H1 (cell line): Measurements from ENCODE around the gene WDR64. TPM values are rescaled to one million over a fixed set of nuclear protein-coding genes. Genes with fewer than 3 reads are reported as not detected.

Experiments used
- CTCF ChIA-PET: fragments of 300-600 bp; sonication (Branson Sonifier 250); formaldehyde crosslinking; loops from one replicate; lab custom pipeline; 2021; ENCODE audit not compliant: partially characterized antibody; lab: Charles Lee
- POLR2A ChIA-PET: fragments of 300-600 bp; sonication (Branson Sonifier 250); formaldehyde crosslinking; loops from one replicate; lab custom pipeline; 2021; ENCODE audit warnings: inconsistent platforms; ENCODE audit not compliant: partially characterized antibody; lab: Charles Lee
- DNase-seq, 2 experiments: peaks; one replicate each; pipeline versions ENCODE4 v3.0.0 to v3.0.0-alpha.2; 2010 to 2022; ENCODE audit warnings: low spot score in 2 of 2, low read depth in 1 of 2, mixed read lengths in 1 of 2
- FAIRE-seq: peaks from 2 replicates; lab custom pipeline; 2011; peaks lifted over from hg19 to GRCh38; lab: Jason Lieb, UNC
- H2AFZ ChIP-seq: 2 replicates; pipeline ENCODE4 v1.8.1; 2012; ENCODE audit warnings: low read length, inconsistent platforms
- H2AK5ac ChIP-seq: 2 replicates; pipeline ENCODE4 v1.6.1; 2013; ENCODE audit warnings: low read depth, low read length
- H2BK120ac ChIP-seq: replicated peaks from 2 replicates; pipeline ENCODE3; 2013; ENCODE audit warnings: low read depth, low read length, inconsistent platforms
- H2BK12ac ChIP-seq: 2 replicates; pipeline ENCODE4 v1.6.1; 2013; ENCODE audit warnings: low read depth, low read length
- H2BK15ac ChIP-seq: 2 replicates; pipeline ENCODE4 v1.6.1; 2013; ENCODE audit warnings: low read length
- H2BK20ac ChIP-seq: 2 replicates; pipeline ENCODE4 v1.6.1; 2013; ENCODE audit warnings: low read length
- H2BK5ac ChIP-seq: 2 replicates; pipeline ENCODE4 v1.6.1; 2013; ENCODE audit warnings: low read depth, low read length
- H3K14ac ChIP-seq: 2 replicates; pipeline ENCODE4 v1.6.1; 2013; ENCODE audit warnings: inconsistent platforms; ENCODE audit not compliant: insufficient read length
- H3K18ac ChIP-seq: 2 replicates; pipeline ENCODE4 v1.6.1; 2013; ENCODE audit warnings: low read length; ENCODE audit errors: extremely low read depth
- H3K23ac ChIP-seq: 2 replicates; pipeline ENCODE4 v1.6.1; 2013; ENCODE audit warnings: inconsistent platforms; ENCODE audit not compliant: insufficient read length
- H3K23me2 ChIP-seq: 2 replicates; pipeline ENCODE4 v1.6.1; 2013; ENCODE audit warnings: low read depth, low read length
- H3K27ac ChIP-seq: 2 replicates; pipeline ENCODE4 v1.6.1; 2011; ENCODE audit warnings: low read depth, low read length, inconsistent platforms
- H3K27me3 ChIP-seq, 4 experiments: replicated peaks in 1 of 4; 1 replicate in 1 of 4; 2 replicates in 3 of 4; pipeline versions ENCODE4 v1.6.1 to v1.8.1; 2011 to 2013; ENCODE audit warnings: low read length in 3 of 4, mild to moderate bottlenecking in 3 of 4, inconsistent platforms in 2 of 4, mixed read lengths in 2 of 4, moderate library complexity in 1 of 4; ENCODE audit not compliant: control insufficient read depth in 3 of 4, insufficient read depth in 3 of 4; ENCODE audit errors: extremely low read depth in 1 of 4
- H3K36me3 ChIP-seq, 4 experiments: 2 replicates each; pipeline versions ENCODE4 v1.6.1 to v1.8.1; 2011 to 2013; ENCODE audit warnings: mild to moderate bottlenecking in 4 of 4, low read length in 3 of 4, moderate library complexity in 2 of 4, control low read depth in 1 of 4, inconsistent platforms in 1 of 4; ENCODE audit not compliant: insufficient read depth in 4 of 4, control insufficient read depth in 2 of 4
- H3K4ac ChIP-seq: replicated peaks from 2 replicates; pipeline ENCODE3; 2013; ENCODE audit warnings: low read length, low read depth, mixed read lengths, inconsistent platforms; ENCODE audit not compliant: insufficient read length
- H3K4me1 ChIP-seq, 4 experiments: replicated peaks in 1 of 4; 1 replicate in 1 of 4; 2 replicates in 3 of 4; pipeline versions ENCODE4 v1.6.1 to v1.8.1; 2011 to 2013; ENCODE audit warnings: low read length in 3 of 4, inconsistent platforms in 2 of 4, mixed read lengths in 1 of 4; ENCODE audit not compliant: insufficient read depth in 4 of 4, control insufficient read depth in 3 of 4
- H3K4me2 ChIP-seq, 2 experiments: 2 replicates each; pipeline versions ENCODE4 v1.6.1 to v1.8.1; 2011 to 2013; ENCODE audit warnings: low read depth in 2 of 2, low read length in 2 of 2, control low read depth in 1 of 2, inconsistent platforms in 1 of 2, mild to moderate bottlenecking in 1 of 2; ENCODE audit not compliant: insufficient read depth in 1 of 2
- H3K4me3 ChIP-seq, 4 experiments: fragments of 200-600, 300-600 bp in 1 of 4; sonication (generic), shearing (Covaris generic), sonication (Bioruptor Twin) in 1 of 4; 2 replicates each; pipeline versions ENCODE4 v1.5.1 to v1.8.1; 2011 to 2016; ENCODE audit warnings: low read length in 4 of 4, low read depth in 3 of 4, control low read depth in 2 of 4, inconsistent platforms in 2 of 4, mild to moderate bottlenecking in 2 of 4, mixed read lengths in 1 of 4, moderate library complexity in 1 of 4; ENCODE audit not compliant: insufficient read depth in 2 of 4; ENCODE audit errors: extremely low read depth in 1 of 4
- H3K56ac ChIP-seq: replicated peaks from 2 replicates; pipeline ENCODE3; 2013; ENCODE audit warnings: low read depth, mild to moderate bottlenecking, mixed read lengths, low read length, inconsistent platforms; ENCODE audit not compliant: insufficient read length
- H3K79me1 ChIP-seq: 2 replicates; pipeline ENCODE4 v1.6.1; 2013; ENCODE audit warnings: low read depth, low read length, control low read depth
- H3K79me2 ChIP-seq, 2 experiments: 2 replicates each; pipeline versions ENCODE4 v1.6.1 to v1.8.1; 2012 to 2013; ENCODE audit warnings: low read length in 2 of 2, mild to moderate bottlenecking in 2 of 2, inconsistent platforms in 1 of 2; ENCODE audit not compliant: insufficient read depth in 2 of 2, control insufficient read depth in 1 of 2
- H3K9ac ChIP-seq, 4 experiments: replicated peaks in 1 of 4; 1 replicate in 1 of 4; 2 replicates in 3 of 4; pipeline versions ENCODE4 v1.6.1 to v1.8.1; 2011 to 2013; ENCODE audit warnings: low read depth in 3 of 4, low read length in 3 of 4, control low read depth in 2 of 4, mild to moderate bottlenecking in 2 of 4, moderate library complexity in 2 of 4, inconsistent platforms in 1 of 4; ENCODE audit errors: extremely low read depth in 1 of 4
- H3K9me3 ChIP-seq, 2 experiments: 2 replicates each; pipeline versions ENCODE4 v1.6.1 to v1.8.1; 2012 to 2013; ENCODE audit warnings: mild to moderate bottlenecking in 2 of 2, moderate library complexity in 2 of 2, control low read depth in 1 of 2, inconsistent platforms in 1 of 2, low read depth in 1 of 2, low read length in 1 of 2, mixed read lengths in 1 of 2; ENCODE audit not compliant: insufficient read depth in 2 of 2
- H4K20me1 ChIP-seq, 2 experiments: replicated peaks in 1 of 2; 2 replicates each; pipeline versions ENCODE3 to v1.8.1; 2011 to 2013; ENCODE audit warnings: inconsistent platforms in 2 of 2, low read length in 2 of 2, mild to moderate bottlenecking in 1 of 2; ENCODE audit not compliant: insufficient read depth in 2 of 2, control insufficient read depth in 1 of 2
- H4K5ac ChIP-seq: 2 replicates; pipeline ENCODE4 v1.6.1; 2013; ENCODE audit warnings: low read length, low read depth, mixed read lengths, inconsistent platforms; ENCODE audit not compliant: insufficient read length
- H4K8ac ChIP-seq: 2 replicates; pipeline ENCODE4 v1.8.0; 2013; ENCODE audit warnings: mild to moderate bottlenecking, moderate library complexity, low read length, inconsistent platforms; ENCODE audit not compliant: insufficient read depth; ENCODE audit errors: extremely low read depth
- H4K91ac ChIP-seq: replicated peaks from 2 replicates; pipeline ENCODE3; 2013; ENCODE audit warnings: low read length, mixed read lengths, inconsistent platforms; ENCODE audit not compliant: insufficient read length
- EZH2 ChIP-seq: fragments of 200-600 bp; sonication (generic); IDR thresholded peaks from 2 replicates; pipeline ENCODE4 v1.7.1; 2012; ENCODE audit warnings: low read depth, mild to moderate bottlenecking, moderate library complexity, low read length, inconsistent platforms; ENCODE audit not compliant: severe bottlenecking
- GABPA ChIP-seq: IDR thresholded peaks from 2 replicates; pipeline ENCODE4 v1.6.1; 2011; ENCODE audit warnings: mild to moderate bottlenecking, low read length, moderate library complexity, borderline replicate concordance; ENCODE audit not compliant: insufficient read depth
- SP4 ChIP-seq: IDR thresholded peaks from 2 replicates; pipeline ENCODE4 v1.6.1; 2012; ENCODE audit warnings: low read length, inconsistent platforms
- WGBS, 2 experiments: shearing (Covaris generic) in 1 of 2; methylation state at CpG; one replicate each; pipeline versions ENCODE4 v1.1.6 to v1.1.7; 2013 to 2015; ENCODE audit warnings: low lambda C conversion rate in 2 of 2, mixed read lengths in 2 of 2, inconsistent platforms in 1 of 2, low coverage in 1 of 2, missing lambda C conversion rate in 1 of 2; ENCODE audit not compliant: insufficient replicate concordance in 2 of 2, insufficient coverage in 1 of 2, insufficient read length in 1 of 2; ENCODE audit errors: extremely low coverage in 1 of 2, missing lambda C conversion rate in 1 of 2; 5-methylcytosine and 5-hydroxymethylcytosine counted together
- polyA plus RNA-seq, 7 experiments: library from polyadenylated mRNA; depleted of rRNA in 3 of 7; stranded (reverse) in 5 of 7; unstranded in 2 of 7; fragments of >200 nt in 5 of 7; fragments of 200-250 nt in 2 of 7; gene quantifications; 1 replicate in 5 of 7; 2 replicates in 1 of 7; 4 replicates in 1 of 7; pipeline versions ENCODE4 v1.2.1 to v1.2.3, GENCODE V29; 2011 to 2013; ENCODE audit warnings: missing spikeins in 2 of 7, mixed read lengths in 2 of 7
- total RNA-seq: library from RNA; stranded (reverse); fragmentation: NEBNext Ultra II Directional; extraction: Animal tissue kit (Norgen Biotek cat#: 25700); gene quantifications from 2 replicates; pipeline ENCODE4 v1.2.1, GENCODE V29; 2021

The WDR64 gene
- total and polyA plus RNA-seq, 2 of the 8 experiments (the other 6 are each of a cell fraction or from before 2014, with no cell fraction given) = 0.02 TPM; not detected in 1

- FAIRE-seq (no peak), DNase-seq (no peak)
- H3K27ac ChIP-seq = no peak overlapping the region
- no peaks in the 10 kb centered on the region for H3K79me1 ChIP-seq
- no peaks in the 10 kb centered on the region for H3K4me1 ChIP-seq
- H3K14ac ChIP-seq = no peak overlapping the region
- ChIA-PET CTCF (interaction anchor here (0.7 to 0.9 kb wide), 2 partner anchors 11 to 114 kb away, joined by 3 read pairs; no protein-coding TSS in a partner anchor), POLR2A (no interaction called here)
- H2BK15ac ChIP-seq = no peak overlapping the region
- no peak overlapping the region for H4K8ac ChIP-seq
- H3K4ac ChIP-seq = no peak overlapping the region
- H4K20me1 ChIP-seq = no peaks in the 10 kb centered on the region
- H3K79me2 ChIP-seq = no peaks in the 10 kb centered on the region
- no peak overlapping the region for H2AFZ ChIP-seq
- no peaks in the 10 kb centered on the region for H3K23me2 ChIP-seq
- no peak overlapping the region for H3K56ac ChIP-seq
- H3K23ac ChIP-seq = no peak overlapping the region
- H3K36me3 ChIP-seq = no peaks in the 10 kb centered on the region
- no peak overlapping the region; the same call in 1 of the 2 replicates for H3K18ac ChIP-seq
- no peak overlapping the region for H3K4me3 ChIP-seq
- no peak overlapping the region for H2BK120ac ChIP-seq
- H4K91ac ChIP-seq = no peak overlapping the region
- H4K5ac ChIP-seq = no peak overlapping the region
- 89% methylated on average over 4 of the region's 4 CpGs; no CpG with 5 or more reads in 1 of the 2 experiments for WGBS, 2 experiments
- no peak overlapping the region for H3K4me2 ChIP-seq
- H2BK12ac ChIP-seq = no peak overlapping the region
- H3K9ac ChIP-seq = no peak overlapping the region
- no peaks in the 10 kb centered on the region for H3K27me3 ChIP-seq
- TF ChIP-seq SP4 (no peak), GABPA (no peak), EZH2 (no peak)
- H3K9me3 ChIP-seq = no peaks in the 10 kb centered on the region
- H2BK5ac ChIP-seq = no peak overlapping the region
- no peak overlapping the region for H2BK20ac ChIP-seq
- H2AK5ac ChIP-seq = no peak overlapping the region
These were observed 44.9 kb downstream of the WDR64 start for GRCh38 chr1:241696815-241697639.
